IMR-90 (cell line): Measurements from ENCODE around the gene MMP27. TPM values are rescaled to one million over a fixed set of nuclear protein-coding genes. Genes with fewer than 3 reads are reported as not detected.

ENCODE experiments used
- ATAC-seq: fragments of 200-7000 bp; cut with Tn5 transposase; 2 replicates; pipeline ENCODE4 v1.9.1; 2020; ENCODE audit warnings: low read depth, mild to moderate bottlenecking, moderate library complexity
- BruUV-seq: library from RNA; stranded (reverse); fragments of 400-500 nt; replicated peaks from 2 replicates; lab custom pipeline; 2021; lab: Mats Ljungman, UMichigan
- CTCF ChIA-PET: fragments of 300-600 bp; formaldehyde crosslinking; extraction: SDS; loops from one replicate; lab custom pipeline; 2021; ENCODE audit warnings: antibody characterized with exemption; lab: Yijun Ruan, JAX
- POLR2A ChIA-PET: fragments of 300-600 bp; sonication (Branson Sonifier 250); formaldehyde crosslinking; loops from one replicate; lab custom pipeline; 2022; ENCODE audit warnings: antibody characterized with exemption; ENCODE audit not compliant: unreplicated experiment; lab: Charles Lee
- DNase-seq: peaks from one replicate; pipeline ENCODE4 v3.0.0; 2013
- H2AFZ ChIP-seq: replicated peaks from 2 replicates; pipeline ENCODE3; 2013; ENCODE audit warnings: low read length, mild to moderate bottlenecking; ENCODE audit not compliant: poor library complexity
- H2AK5ac ChIP-seq: 2 replicates; pipeline ENCODE4 v1.6.1; 2013; ENCODE audit warnings: low read depth, low read length, inconsistent platforms
- H2AK9ac ChIP-seq: replicated peaks from 2 replicates; pipeline ENCODE3; 2013; ENCODE audit warnings: mild to moderate bottlenecking, low read depth, low read length, moderate library complexity; ENCODE audit not compliant: poor library complexity
- H2BK120ac ChIP-seq: 2 replicates; pipeline ENCODE4 v1.6.1; 2013; ENCODE audit warnings: low read depth, low read length, inconsistent platforms
- H2BK15ac ChIP-seq: 3 replicates; pipeline ENCODE4 v1.6.1; 2013; ENCODE audit warnings: low read depth, low read length, inconsistent platforms
- H2BK20ac ChIP-seq: 2 replicates; pipeline ENCODE4 v1.6.1; 2013; ENCODE audit warnings: low read depth, mild to moderate bottlenecking, inconsistent platforms, low read length, moderate library complexity
- H2BK5ac ChIP-seq: 2 replicates; pipeline ENCODE4 v1.6.1; 2013; ENCODE audit warnings: mild to moderate bottlenecking, low read depth, low read length, inconsistent platforms; ENCODE audit not compliant: poor library complexity, severe bottlenecking
- H3K14ac ChIP-seq: replicated peaks from 2 replicates; pipeline ENCODE4 v1.6.1; 2013; ENCODE audit warnings: low read depth, low read length, inconsistent platforms
- H3K18ac ChIP-seq: 2 replicates; pipeline ENCODE4 v1.6.1; 2013; ENCODE audit warnings: low read depth, low read length, control low read depth
- H3K23ac ChIP-seq: 2 replicates; pipeline ENCODE4 v1.6.1; 2013; ENCODE audit warnings: low read depth, low read length, inconsistent platforms
- H3K27ac ChIP-seq: 2 replicates; pipeline ENCODE4 v1.5.1; 2013; ENCODE audit warnings: mild to moderate bottlenecking, control low read depth, low read length; ENCODE audit not compliant: insufficient read depth
- H3K27me3 ChIP-seq: 2 replicates; pipeline ENCODE4 v1.6.1; 2013; ENCODE audit warnings: low read length; ENCODE audit not compliant: control insufficient read depth, insufficient read depth
- H3K36me3 ChIP-seq: 2 replicates; pipeline ENCODE4 v1.6.1; 2013; ENCODE audit warnings: low read length, mixed read lengths; ENCODE audit not compliant: control insufficient read depth, insufficient read depth
- H3K4ac ChIP-seq: 2 replicates; pipeline ENCODE4 v1.6.1; 2013; ENCODE audit warnings: low read depth, low read length, inconsistent platforms
- H3K4me1 ChIP-seq: 2 replicates; pipeline ENCODE4 v1.6.1; 2013; ENCODE audit warnings: low read length, mixed read lengths; ENCODE audit not compliant: control insufficient read depth, insufficient read depth
- H3K4me2 ChIP-seq: 2 replicates; pipeline ENCODE4 v1.6.1; 2013; ENCODE audit warnings: low read depth, mild to moderate bottlenecking, control low read depth, low read length, moderate library complexity
- H3K4me3 ChIP-seq: 2 replicates; pipeline ENCODE4 v1.5.1; 2013; ENCODE audit warnings: low read depth, mild to moderate bottlenecking, control low read depth, low read length, moderate library complexity; ENCODE audit not compliant: insufficient read depth
- H3K56ac ChIP-seq: 2 replicates; pipeline ENCODE4 v1.6.1; 2013; ENCODE audit warnings: low read length, inconsistent platforms; ENCODE audit not compliant: insufficient read depth; ENCODE audit errors: extremely low read depth
- H3K79me1 ChIP-seq, 2 experiments: 2 replicates each; pipeline ENCODE4 v1.6.1; 2013; ENCODE audit warnings: low read length in 2 of 2, inconsistent platforms in 1 of 2, low read depth in 1 of 2
- H3K9ac ChIP-seq: 2 replicates; pipeline ENCODE4 v1.6.1; 2013; ENCODE audit warnings: low read depth, low read length, control low read depth
- H3K9me1 ChIP-seq: 2 replicates; pipeline ENCODE4 v1.6.1; 2013; ENCODE audit warnings: low read length, inconsistent platforms; ENCODE audit not compliant: insufficient read depth
- H3K9me3 ChIP-seq: 2 replicates; pipeline ENCODE4 v1.6.1; 2013; ENCODE audit warnings: low read length; ENCODE audit not compliant: control insufficient read depth, insufficient read depth
- H4K20me1 ChIP-seq: 2 replicates; pipeline ENCODE4 v1.6.1; 2013; ENCODE audit warnings: low read length, inconsistent platforms; ENCODE audit not compliant: insufficient read depth
- H4K5ac ChIP-seq: 2 replicates; pipeline ENCODE4 v1.6.1; 2013; ENCODE audit warnings: mild to moderate bottlenecking, low read depth, low read length, control low read depth
- H4K8ac ChIP-seq, 2 experiments: 2 replicates each; pipeline ENCODE4 v1.6.1; 2013; ENCODE audit warnings: low read depth in 2 of 2, low read length in 2 of 2, control low read depth in 1 of 2, inconsistent platforms in 1 of 2
- H4K91ac ChIP-seq: 2 replicates; pipeline ENCODE4 v1.6.1; 2013; ENCODE audit warnings: low read depth, low read length, inconsistent platforms; ENCODE audit not compliant: insufficient read depth
- BHLHE40 ChIP-seq: fragments of 150-350 bp; IDR thresholded peaks from 2 replicates; pipeline ENCODE4 v1.6.1; 2016; ENCODE audit warnings: mild to moderate bottlenecking, low read depth, low read length
- CEBPB ChIP-seq: IDR thresholded peaks from 2 replicates; pipeline ENCODE4 v1.6.1; 2012; ENCODE audit warnings: low read depth, low read length, improper control_type of control experiment
- CHD1 ChIP-seq: IDR thresholded peaks from 2 replicates; pipeline ENCODE4 v1.6.1; 2012; ENCODE audit warnings: low read depth, low read length, improper control_type of control experiment
- FOS ChIP-seq: fragments of 150-350 bp; IDR thresholded peaks from 2 replicates; pipeline ENCODE4 v1.6.1; 2016; ENCODE audit warnings: low read depth, low read length
- MAFK ChIP-seq: IDR thresholded peaks from 2 replicates; pipeline ENCODE4 v1.6.1; 2012; ENCODE audit warnings: low read depth, low read length, improper control_type of control experiment
- MAZ ChIP-seq: IDR thresholded peaks from 2 replicates; pipeline ENCODE4 v1.6.1; 2012; ENCODE audit warnings: low read depth, mild to moderate bottlenecking, low read length, improper control_type of control experiment, moderate library complexity, borderline replicate concordance
- MXI1 ChIP-seq: IDR thresholded peaks from 2 replicates; pipeline ENCODE4 v1.6.1; 2012; ENCODE audit warnings: low read depth, mild to moderate bottlenecking, low read length, moderate library complexity, borderline replicate concordance
- NFE2L2 ChIP-seq: fragments of 150-350 bp; IDR thresholded peaks from 2 replicates; pipeline ENCODE4 v1.6.1; 2016; ENCODE audit warnings: low read depth, mild to moderate bottlenecking, low read length
- POLR2A ChIP-seq: IDR thresholded peaks from 2 replicates; pipeline ENCODE4 v1.6.1; 2012; ENCODE audit warnings: mild to moderate bottlenecking, low read depth, low read length
- RAD21 ChIP-seq: IDR thresholded peaks from 2 replicates; pipeline ENCODE4 v1.6.1; 2012; ENCODE audit warnings: low read length, improper control_type of control experiment
- RCOR1 ChIP-seq: IDR thresholded peaks from 2 replicates; pipeline ENCODE4 v1.6.1; 2012; ENCODE audit warnings: mild to moderate bottlenecking, low read length, improper control_type of control experiment; ENCODE audit not compliant: insufficient replicate concordance
- RFX5 ChIP-seq: IDR thresholded peaks from 2 replicates; pipeline ENCODE4 v1.8.0; 2012; ENCODE audit warnings: low read depth, mild to moderate bottlenecking, low read length, moderate library complexity
- SMC3 ChIP-seq: fragments of 150-350 bp; IDR thresholded peaks from 2 replicates; pipeline ENCODE4 v1.6.1; 2016; ENCODE audit warnings: low read depth, mild to moderate bottlenecking, antibody characterized with exemption, low read length, moderate library complexity
- WGBS, 2 experiments: methylation state at CpG; one replicate each; pipeline versions ENCODE4 v1.1.5 to v1.1.7; 2013; ENCODE audit warnings: missing lambda C conversion rate in 2 of 2; ENCODE audit not compliant: insufficient read length in 1 of 2; ENCODE audit errors: extremely low coverage in 2 of 2; 5-methylcytosine and 5-hydroxymethylcytosine counted together
- dilution Hi-C: fragments of 300-500 bp; cut with HindIII; formaldehyde crosslinking; loops from one replicate; pipeline ENCODE4 v1.14.3; 2018; ENCODE audit warnings: low sequenced_read_pairs; ENCODE audit not compliant: unreplicated experiment
- in situ Hi-C: fragments of 300-500 bp; cut with MboI; formaldehyde crosslinking; loops from 3 replicates; pipeline ENCODE4 v1.14.3; 2019; ENCODE audit warnings: low sequenced_read_pairs, inconsistent platforms, mixed read lengths
- intact Hi-C: fragments of 100-400 bp; cut with micrococcal nuclease; formaldehyde crosslinking; loops from 2 replicates; pipeline ENCODE4 v1.10.0; 2022
- polyA plus RNA-seq, 3 experiments: library from polyadenylated mRNA; depleted of rRNA; stranded (reverse); fragments of >200 nt; gene quantifications; 2 replicates each; pipeline ENCODE4 v1.2.3, GENCODE V29; 2012; ENCODE audit warnings: low replicate concordance in 1 of 3
- total RNA-seq: library from RNA; depleted of rRNA; stranded (reverse); fragments of >200 nt; gene quantifications from 2 replicates; pipeline ENCODE4 v1.2.3, GENCODE V29; 2012
- TF ChIP-seq, protein P1 (sequence below): fragments of 150-350 bp; IDR thresholded peaks from 2 replicates; pipeline ENCODE4 v1.6.1; 2016; ENCODE audit warnings: low read depth, mild to moderate bottlenecking, low read length, moderate library complexity, borderline replicate concordance
- TF ChIP-seq, protein P2 (sequence below): fragments of 150-350 bp; IDR thresholded peaks from 2 replicates; pipeline ENCODE4 v1.6.1; 2017; ENCODE audit warnings: mild to moderate bottlenecking, antibody characterized with exemption, low read length, low read depth
- TF ChIP-seq, protein P3 (sequence below): conservative IDR thresholded peaks from 2 replicates; pipeline ENCODE4 v1.5.1; 2012; ENCODE audit warnings: mild to moderate bottlenecking, low read depth, low read length, improper control_type of control experiment

Gene MMP27
- total and polyA plus RNA-seq, 2 of the 4 experiments (the other 2 are of a cell fraction): not detected

DNA sequence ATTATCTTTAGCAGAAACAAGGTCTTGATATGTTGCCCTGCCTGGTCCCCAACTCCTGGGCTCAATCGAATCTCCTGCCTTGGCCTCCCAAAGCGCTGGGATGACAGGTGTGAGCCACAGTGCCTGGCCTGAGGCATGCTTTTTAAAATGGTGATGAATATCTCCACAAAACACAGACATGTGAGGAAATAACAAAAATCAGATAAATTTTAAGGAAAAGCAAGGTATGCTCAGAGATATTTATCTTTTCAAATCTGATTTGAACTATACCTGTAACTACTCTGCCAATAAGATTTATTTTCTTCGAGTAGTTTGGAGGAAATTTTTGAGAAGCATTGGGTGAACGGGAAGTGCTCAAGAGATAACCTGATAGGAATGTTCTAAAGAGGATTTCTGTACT lies 44.5 kb downstream of the MMP27 start:
- ATAC-seq (no peak), DNase-seq (no peak)
- no peak overlapping the region for H2BK15ac ChIP-seq
- H3K36me3 ChIP-seq: no peaks in the 10 kb centered on the region
- H3K56ac ChIP-seq: no peak overlapping the region
- TF ChIP-seq, protein P1, sequence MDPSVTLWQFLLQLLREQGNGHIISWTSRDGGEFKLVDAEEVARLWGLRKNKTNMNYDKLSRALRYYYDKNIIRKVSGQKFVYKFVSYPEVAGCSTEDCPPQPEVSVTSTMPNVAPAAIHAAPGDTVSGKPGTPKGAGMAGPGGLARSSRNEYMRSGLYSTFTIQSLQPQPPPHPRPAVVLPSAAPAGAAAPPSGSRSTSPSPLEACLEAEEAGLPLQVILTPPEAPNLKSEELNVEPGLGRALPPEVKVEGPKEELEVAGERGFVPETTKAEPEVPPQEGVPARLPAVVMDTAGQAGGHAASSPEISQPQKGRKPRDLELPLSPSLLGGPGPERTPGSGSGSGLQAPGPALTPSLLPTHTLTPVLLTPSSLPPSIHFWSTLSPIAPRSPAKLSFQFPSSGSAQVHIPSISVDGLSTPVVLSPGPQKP: no peak
- no peak for TF ChIP-seq NFE2L2
- no peak for TF ChIP-seq MXI1
- TF ChIP-seq POLR2A: no peak
- TF ChIP-seq, protein P2, sequence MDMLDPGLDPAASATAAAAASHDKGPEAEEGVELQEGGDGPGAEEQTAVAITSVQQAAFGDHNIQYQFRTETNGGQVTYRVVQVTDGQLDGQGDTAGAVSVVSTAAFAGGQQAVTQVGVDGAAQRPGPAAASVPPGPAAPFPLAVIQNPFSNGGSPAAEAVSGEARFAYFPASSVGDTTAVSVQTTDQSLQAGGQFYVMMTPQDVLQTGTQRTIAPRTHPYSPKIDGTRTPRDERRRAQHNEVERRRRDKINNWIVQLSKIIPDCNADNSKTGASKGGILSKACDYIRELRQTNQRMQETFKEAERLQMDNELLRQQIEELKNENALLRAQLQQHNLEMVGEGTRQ: no peak
- no peak for TF ChIP-seq SMC3
- TF ChIP-seq MAZ: no peak
- no peak for TF ChIP-seq MAFK
- TF ChIP-seq, protein P3, sequence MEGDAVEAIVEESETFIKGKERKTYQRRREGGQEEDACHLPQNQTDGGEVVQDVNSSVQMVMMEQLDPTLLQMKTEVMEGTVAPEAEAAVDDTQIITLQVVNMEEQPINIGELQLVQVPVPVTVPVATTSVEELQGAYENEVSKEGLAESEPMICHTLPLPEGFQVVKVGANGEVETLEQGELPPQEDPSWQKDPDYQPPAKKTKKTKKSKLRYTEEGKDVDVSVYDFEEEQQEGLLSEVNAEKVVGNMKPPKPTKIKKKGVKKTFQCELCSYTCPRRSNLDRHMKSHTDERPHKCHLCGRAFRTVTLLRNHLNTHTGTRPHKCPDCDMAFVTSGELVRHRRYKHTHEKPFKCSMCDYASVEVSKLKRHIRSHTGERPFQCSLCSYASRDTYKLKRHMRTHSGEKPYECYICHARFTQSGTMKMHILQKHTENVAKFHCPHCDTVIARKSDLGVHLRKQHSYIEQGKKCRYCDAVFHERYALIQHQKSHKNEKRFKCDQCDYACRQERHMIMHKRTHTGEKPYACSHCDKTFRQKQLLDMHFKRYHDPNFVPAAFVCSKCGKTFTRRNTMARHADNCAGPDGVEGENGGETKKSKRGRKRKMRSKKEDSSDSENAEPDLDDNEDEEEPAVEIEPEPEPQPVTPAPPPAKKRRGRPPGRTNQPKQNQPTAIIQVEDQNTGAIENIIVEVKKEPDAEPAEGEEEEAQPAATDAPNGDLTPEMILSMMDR: no peak
- no peak for TF ChIP-seq CEBPB
- TF ChIP-seq FOS: no peak
- TF ChIP-seq CHD1: no peak
- TF ChIP-seq BHLHE40: no peak
- no peak for TF ChIP-seq RAD21
- TF ChIP-seq RFX5: no peak
- TF ChIP-seq RCOR1: no peak
- H2BK5ac ChIP-seq: no peak overlapping the region
- no peak overlapping the region for H3K4me3 ChIP-seq
- no CpG with 5 or more reads among the region's 4 CpGs for WGBS, 2 experiments
- BruUV-seq: no TSS peak
- H2BK120ac ChIP-seq: no peak overlapping the region
- H2BK20ac ChIP-seq: no peak overlapping the region
- ChIA-PET CTCF (no interaction called here), POLR2A (no interaction called here)
- no peaks in the 10 kb centered on the region for H4K20me1 ChIP-seq
- no peaks in the 10 kb centered on the region for H3K9me3 ChIP-seq
- no peaks in the 10 kb centered on the region for H3K4me1 ChIP-seq
- no peak overlapping the region for H3K27ac ChIP-seq
- H2AK5ac ChIP-seq: no peak overlapping the region
- peaks cover 12% of the 10 kb centered on the region for H3K27me3 ChIP-seq
- H4K5ac ChIP-seq: no peak overlapping the region
- no peak overlapping the region for H3K18ac ChIP-seq
- no peak overlapping the region for H3K9ac ChIP-seq
- no peak overlapping the region for H4K91ac ChIP-seq
- H3K23ac ChIP-seq: no peak overlapping the region
- H3K4ac ChIP-seq: no peak overlapping the region
- dilution Hi-C loops (no loop called here), in situ Hi-C loops (no loop called here), intact Hi-C loops (no loop called here)
- no peaks in the 10 kb centered on the region for H3K79me1 ChIP-seq
- H3K9me1 ChIP-seq: 0 out of 2 replicates have a peak, but pooled peaks cover 4% of the 10 kb centered on the region
- H2AFZ ChIP-seq: no peak overlapping the region
- no peak overlapping the region for H2AK9ac ChIP-seq
- no peak overlapping the region for H3K4me2 ChIP-seq
- no peak overlapping the region for H4K8ac ChIP-seq
- no peak overlapping the region for H3K14ac ChIP-seq
